Stomach (tissue), 9 donors: ENCODE measurements around the gene MFF. TPM values are rescaled to one million over a fixed set of nuclear protein-coding genes. Genes with fewer than 3 reads are reported as not detected.

Experiments used
- DNase-seq, 2 donors: peaks; one replicate each; pipeline versions ENCODE4 v3.0.0 to v3.0.0-alpha.2; 2013 to 2019
- H3K27ac ChIP-seq, 5 donors: fragments of 200-600 bp in 4 of 5; sonication (generic) in 4 of 5; one replicate each; pipeline ENCODE4 v1.5.1; 2013 to 2019; ENCODE audit warnings: mild to moderate bottlenecking in 1 of 5, moderate library complexity in 1 of 5
- H3K27me3 ChIP-seq, 3 donors: fragments of 200-600 bp; sonication (generic); one replicate each; pipeline ENCODE4 v1.5.1; 2017 to 2019; ENCODE audit warnings: mixed run types in 1 of 3
- H3K36me3 ChIP-seq, 4 donors: fragments of 200-600 bp; sonication (generic); 1 replicate in 3 of 4; 2 replicates in 1 of 4; pipeline ENCODE4 v1.5.1; 2016 to 2019
- H3K4me1 ChIP-seq, 4 donors: fragments of 200-600 bp; sonication (generic); one replicate each; pipeline ENCODE4 v1.5.1; 2016 to 2019
- H3K4me3 ChIP-seq, 4 donors: fragments of 200-600 bp; sonication (generic) in 3 of 4; one replicate each; pipeline ENCODE4 v1.5.1; 2016 to 2019; ENCODE audit warnings: mild to moderate bottlenecking in 1 of 4
- H3K9me3 ChIP-seq, 4 donors: fragments of 200-600 bp; sonication (generic); one replicate each; pipeline ENCODE4 v1.5.1; 2016 to 2019
- CTCF ChIP-seq, 7 experiments: fragments of 450-650 bp in 4 of 7; fragments of 200-600 bp in 3 of 7; sonication (generic) in 3 of 7; IDR thresholded peaks; one replicate each; pipeline ENCODE4 v1.5.1; 2016 to 2019; ENCODE audit warnings: antibody characterized with exemption in 7 of 7, control low read depth in 2 of 7, mild to moderate bottlenecking in 1 of 7
- EP300 ChIP-seq: sonication (generic); formaldehyde crosslinking; IDR thresholded peaks from one replicate; pipeline ENCODE4 v1.6.1; 2017; ENCODE audit warnings: antibody characterized with exemption
- POLR2A ChIP-seq, 4 donors: fragments of 450-650 bp; IDR thresholded peaks; one replicate each; pipeline ENCODE4 v1.6.1; 2016; ENCODE audit warnings: antibody characterized with exemption in 4 of 4, control low read depth in 2 of 4, mild to moderate bottlenecking in 1 of 4, moderate library complexity in 1 of 4
- POLR2AphosphoS5 ChIP-seq, 3 donors: sonication (generic); formaldehyde crosslinking; IDR thresholded peaks; one replicate each; pipeline ENCODE4 v1.6.1; 2016; ENCODE audit warnings: antibody characterized with exemption in 3 of 3
- WGBS, 5 donors: extraction: QIAGEN DNeasy Blood & Tissue Kit in 3 of 5; methylation state at CpG; one replicate each; pipeline versions ENCODE4 v1.1.5 to v1.1.7; 2013 to 2018; 5-methylcytosine and 5-hydroxymethylcytosine counted together
- intact Hi-C: fragments of 100-400 bp; cut with DNase I; formaldehyde crosslinking; loops from one replicate; pipeline ENCODE4 v1.15.1; 2023; ENCODE audit warnings: low total_unique reads
- polyA plus RNA-seq, 3 donors: library from polyadenylated mRNA; stranded (reverse); fragments of 200-250 nt; gene quantifications; one replicate each; pipeline ENCODE4 v1.2.3, GENCODE V29; 2013
- total RNA-seq, 5 donors: library from RNA; depleted of rRNA; stranded (reverse); fragments of >200 nt; gene quantifications; one replicate each; pipeline versions ENCODE4 v1.1.0 to v1.2.3, GENCODE V29; 2014 to 2016
- donor health status: healthy with polysubstance abuse.
- donor health status: Bipolar disorder and iron deficiency.
- donor health status: healthy.

MFF gene
- total and polyA plus RNA-seq, 8 donors, result 16.8 to 322 (median 89.0) TPM

- WGBS, 5 donors, result 0 to 2% (median 0%) methylated on average over 13 of the region's 13 CpGs
- DNase-seq, result peak; percentile 52 to 70
- intact Hi-C loops, result no loop called here
- TF ChIP-seq EP300 (no peak), CTCF (IDR thresholded peaks at IDR 0.05) (no peak), POLR2A (IDR thresholded peaks at IDR 0.05) (no peak), POLR2AphosphoS5 (IDR thresholded peaks at IDR 0.05) (no peak)
- Histone ChIP-seq H3K4me3 (peak overlapping the region; percentile 83 to 94 (median 89)), H3K4me1 (peaks cover 5 to 32% (median 20%) of the 10 kb centered on the region in 4 donors), H3K9me3 (no peaks in the 10 kb centered on the region), H3K27me3 (no peaks in the 10 kb centered on the region), H3K27ac (peak overlapping the region; percentile 83 to 96 (median 92)), H3K36me3 (peaks cover 0 to 22% (median 11%) of the 10 kb centered on the region in 4 donors)
Observed at GRCh38 chr2:227325839-227326195, 766 bp downstream of the MFF start.

GRCh38 chr2:227326783-227327182, 1.7 kb downstream of the MFF start:
- TF ChIP-seq EP300 (no peak), CTCF (IDR thresholded peaks at IDR 0.05) (no peak), POLR2AphosphoS5 (IDR thresholded peaks at IDR 0.05) (no peak), POLR2A (IDR thresholded peaks at IDR 0.05) (no peak)
- peak overlapping the region in 1 of 4 donors; percentile 94 for H3K4me3 ChIP-seq
- H3K27ac ChIP-seq, result no peak overlapping the region
- H3K4me1 ChIP-seq, result peaks cover 5 to 32% (median 20%) of the 10 kb centered on the region in 4 donors
- DNase-seq, result no peak
- no peaks in the 10 kb centered on the region for H3K27me3 ChIP-seq
- 86 to 92% (median 90%) methylated on average over 6 of the region's 6 CpGs for whole genome bisulfite sequencing, 5 donors
- H3K9me3 ChIP-seq, result no peaks in the 10 kb centered on the region
- peaks cover 0 to 28% (median 17%) of the 10 kb centered on the region in 4 donors for H3K36me3 ChIP-seq
- intact Hi-C loops, result no loop called here

GRCh38 chr2:227335713-227336112, 10.7 kb downstream of the MFF start:
- DNase-seq, result no peak
- H3K36me3 ChIP-seq, result peaks cover 7 to 66% (median 55%) of the 10 kb centered on the region in 4 donors

GRCh38 chr2:227337442-227337841, 12.4 kb downstream of the MFF start:
- WGBS, 5 donors, result 95 to 100% (median 97%) methylated on average over 2 of the region's 2 CpGs
- Histone ChIP-seq H3K27me3 (no peaks in the 10 kb centered on the region), H3K27ac (no peak overlapping the region), H3K9me3 (no peaks in the 10 kb centered on the region), H3K36me3 (peaks cover 5 to 68% (median 57%) of the 10 kb centered on the region in 4 donors), H3K4me1 (peaks cover 0 to 12% (median 0%) of the 10 kb centered on the region in 4 donors), H3K4me3 (no peak overlapping the region)
- no peak for DNase-seq
- TF ChIP-seq POLR2A (IDR thresholded peaks at IDR 0.05) (no peak), CTCF (IDR thresholded peaks at IDR 0.05) (no peak), EP300 (no peak), POLR2AphosphoS5 (IDR thresholded peaks at IDR 0.05) (no peak)
- intact Hi-C loops, result no loop called here

More at GRCh38 chr2:227335713-227336112, 10.7 kb downstream of the MFF start:
- intact Hi-C loops, result no loop called here
- no peak overlapping the region for H3K4me3 ChIP-seq
- peaks cover 0 to 12% (median 0%) of the 10 kb centered on the region in 4 donors for H3K4me1 ChIP-seq
- no peaks in the 10 kb centered on the region for H3K27me3 ChIP-seq
- no peak for TF ChIP-seq POLR2A (IDR thresholded peaks at IDR 0.05)
- no peak for TF ChIP-seq POLR2AphosphoS5 (IDR thresholded peaks at IDR 0.05)
- TF ChIP-seq CTCF (IDR thresholded peaks at IDR 0.05), result no peak
- TF ChIP-seq EP300, result no peak
- no peaks in the 10 kb centered on the region for H3K9me3 ChIP-seq
- peak overlapping the region in 1 of 5 donors; percentile 2 for H3K27ac ChIP-seq
- 87 to 93% (median 89%) methylated on average over 1 of the region's 1 CpG for whole genome bisulfite sequencing, 5 donors
